HepG2 (cell line): ENCODE measurements around the gene SLC22A14. TPM values are rescaled to one million over a fixed set of nuclear protein-coding genes. Genes with fewer than 3 reads are reported as not detected.

Experiments used
- ATAC-seq: fragments of 200-7000 bp; cut with Tn5 transposase; 3 replicates; pipeline ENCODE4 v1.9.1; 2020; ENCODE audit warnings: mild to moderate bottlenecking, moderate library complexity
- BruUV-seq: library from RNA; stranded (reverse); fragments of 400-500 nt; replicated peaks from 2 replicates; lab custom pipeline; 2021; lab: Mats Ljungman, UMichigan
- CTCF ChIA-PET: fragments of 300-600 bp; formaldehyde crosslinking; extraction: SDS; loops from one replicate; lab custom pipeline; 2021; ENCODE audit warnings: low total read pairs, inconsistent platforms, low intra/inter-chr PET ratio; lab: Yijun Ruan, JAX
- POLR2A ChIA-PET: fragments of 350-600 bp; sonication (Branson Sonifier 250); formaldehyde crosslinking; loops from one replicate; lab custom pipeline; 2020; ENCODE audit warnings: antibody characterized with exemption, inconsistent platforms; lab: Yijun Ruan, JAX
- DNase-seq: peaks from one replicate; pipeline ENCODE4 v3.0.0-alpha.2; 2015; ENCODE audit warnings: low spot score
- FAIRE-seq: peaks from 3 replicates; lab custom pipeline; 2011; peaks lifted over from hg19 to GRCh38; lab: Jason Lieb, UNC
- H2AFZ ChIP-seq: one replicate; pipeline ENCODE4 v1.6.1; 2011; ENCODE audit warnings: low read length, inconsistent platforms
- H3K27ac ChIP-seq: fragments of 300-600 bp; 3 replicates; pipeline ENCODE4 v1.8.0; 2011; ENCODE audit warnings: mixed run types, mild to moderate bottlenecking, mixed read lengths, low read length, inconsistent platforms; ENCODE audit not compliant: insufficient read depth; ENCODE audit errors: extremely low read length
- H3K27me3 ChIP-seq, 2 experiments: fragments of 200-600 bp in 1 of 2; 2 replicates in 1 of 2; 3 replicates in 1 of 2; pipeline versions ENCODE4 v1.6.0 to v1.8.0; 2011; ENCODE audit warnings: low read length in 2 of 2, mild to moderate bottlenecking in 2 of 2, moderate library complexity in 2 of 2, inconsistent platforms in 1 of 2; ENCODE audit not compliant: insufficient read depth in 2 of 2, control insufficient read depth in 1 of 2
- H3K36me3 ChIP-seq, 2 experiments: fragments of 200-600 bp in 1 of 2; replicated peaks in 1 of 2; 2 replicates in 1 of 2; 3 replicates in 1 of 2; pipeline versions ENCODE4 v1.5.1 to v1.8.0; 2011; ENCODE audit warnings: low read length in 2 of 2, inconsistent platforms in 1 of 2; ENCODE audit not compliant: insufficient read depth in 2 of 2, control insufficient read depth in 1 of 2
- H3K4me1 ChIP-seq: 2 replicates; pipeline ENCODE4 v1.5.1; 2012; ENCODE audit warnings: low read length, inconsistent platforms; ENCODE audit not compliant: insufficient read depth
- H3K4me2 ChIP-seq: 2 replicates; pipeline ENCODE4 v1.6.0; 2011; ENCODE audit warnings: low read depth, low read length, inconsistent platforms
- H3K4me3 ChIP-seq, 3 experiments: fragments of 200-600 bp in 1 of 3; sonication (generic), shearing (Covaris generic) in 1 of 3; replicated peaks in 1 of 3; 2 replicates each; pipeline ENCODE4 v1.5.1; 2011 to 2016; ENCODE audit warnings: low read length in 3 of 3, inconsistent platforms in 2 of 3, low read depth in 2 of 3, mild to moderate bottlenecking in 2 of 3, control low read depth in 1 of 3, mixed read lengths in 1 of 3; ENCODE audit not compliant: insufficient read depth in 1 of 3
- H3K79me2 ChIP-seq: one replicate; pipeline ENCODE4 v1.6.1; 2011; ENCODE audit warnings: low read length, inconsistent platforms; ENCODE audit not compliant: insufficient read depth
- H3K9ac ChIP-seq: 2 replicates; pipeline ENCODE4 v1.6.0; 2011; ENCODE audit warnings: mild to moderate bottlenecking, low read depth, low read length, inconsistent platforms; ENCODE audit not compliant: insufficient read depth
- H3K9me3 ChIP-seq: 2 replicates; pipeline ENCODE4 v1.5.1; 2012; ENCODE audit warnings: mild to moderate bottlenecking, low read length
- H4K20me1 ChIP-seq: 2 replicates; pipeline ENCODE4 v1.6.0; 2011; ENCODE audit warnings: inconsistent platforms, mild to moderate bottlenecking, low read length, moderate library complexity; ENCODE audit not compliant: insufficient read depth
- AHR ChIP-seq: IDR thresholded peaks from 2 replicates; pipeline ENCODE4 v1.6.1; 2018; ENCODE audit warnings: missing genetic modification reagents, missing compliant biosample characterization
- ATF1 ChIP-seq: IDR thresholded peaks from 2 replicates; pipeline ENCODE4 v1.6.1; 2016; ENCODE audit warnings: mild to moderate bottlenecking, control low read depth
- EEA1 ChIP-seq: sonication (generic); formaldehyde crosslinking; IDR thresholded peaks from 2 replicates; pipeline ENCODE4 v1.5.1; 2020; ENCODE audit warnings: mild to moderate bottlenecking, missing genetic modification reagents, borderline replicate concordance
- MIER3 ChIP-seq: IDR thresholded peaks from 2 replicates; pipeline ENCODE4 v1.6.1; 2016; ENCODE audit warnings: missing compliant biosample characterization, borderline replicate concordance
- RBM39 ChIP-seq: fragments of 200-400 bp; formaldehyde crosslinking; IDR thresholded peaks from one replicate; pipeline ENCODE4 v1.6.1; 2018; ENCODE audit warnings: antibody characterized with exemption, mild to moderate bottlenecking, low read depth, low read length; ENCODE audit not compliant: poor library complexity, severe bottlenecking
- SKI ChIP-seq: fragments of 450-650 bp; IDR thresholded peaks from one replicate; pipeline ENCODE4 v1.6.1; 2018; ENCODE audit warnings: mild to moderate bottlenecking; ENCODE audit not compliant: partially characterized antibody
- SRSF4 ChIP-seq: fragments of 200-400 bp; formaldehyde crosslinking; IDR thresholded peaks from one replicate; pipeline ENCODE4 v1.6.1; 2018; ENCODE audit warnings: mild to moderate bottlenecking, low read depth, low read length, moderate library complexity; ENCODE audit not compliant: poor library complexity, severe bottlenecking
- UBTF ChIP-seq: sonication (generic); formaldehyde crosslinking; IDR thresholded peaks from 2 replicates; pipeline ENCODE4 v1.4.0; 2020; ENCODE audit warnings: mild to moderate bottlenecking, missing genetic modification reagents
- ZNF570 ChIP-seq: sonication (generic); formaldehyde crosslinking; IDR thresholded peaks from 2 replicates; pipeline ENCODE4 v1.4.0; 2020; ENCODE audit warnings: mild to moderate bottlenecking, missing genetic modification reagents, borderline replicate concordance
- ZSCAN25 ChIP-seq: sonication (generic); formaldehyde crosslinking; IDR thresholded peaks from 2 replicates; pipeline ENCODE4 v1.8.0; 2022; ENCODE audit warnings: mild to moderate bottlenecking, missing genetic modification reagents
- ZZZ3 ChIP-seq: sonication (generic); formaldehyde crosslinking; IDR thresholded peaks from 2 replicates; pipeline ENCODE4 v1.4.0; 2020; ENCODE audit warnings: missing genetic modification reagents, mild to moderate bottlenecking, borderline replicate concordance
- WGBS: methylation state at CpG from one replicate; pipeline ENCODE4 v1.1.6; 2017; ENCODE audit warnings: low lambda C conversion rate; 5-methylcytosine and 5-hydroxymethylcytosine counted together
- in situ Hi-C: cut with HindIII; loops from 2 replicates; pipeline ENCODE4 v1.10.0; 2017; ENCODE audit warnings: low pct_unique_long_range_greater_than_20kb; ENCODE audit not compliant: extremely low pct_ligation_motif_present
- intact Hi-C: fragments of 100-400 bp; cut with micrococcal nuclease; formaldehyde crosslinking; loops from one replicate; pipeline ENCODE4 v1.10.0; 2022; ENCODE audit not compliant: unreplicated experiment
- polyA plus RNA-seq, 8 experiments: library from polyadenylated mRNA; depleted of rRNA in 3 of 8; stranded (reverse) in 7 of 8; unstranded in 1 of 8; fragments of >200 nt; fragmentation: Illumina TruSeq in 4 of 8; extraction: Trizol in 4 of 8; gene quantifications; 2 replicates each; pipeline versions ENCODE4 v1.2.1 to v1.2.3, GENCODE V29; 2011 to 2016; ENCODE audit warnings: low read depth in 4 of 8, missing spikeins in 1 of 8, mixed read lengths in 1 of 8; ENCODE audit not compliant: insufficient read depth in 1 of 8
- total RNA-seq, 5 experiments: library from RNA; depleted of rRNA; stranded (reverse); fragments of >200 nt; fragmentation: Illumina TruSeq; extraction: Trizol; gene quantifications; 2 replicates each; pipeline ENCODE4 v1.2.3, GENCODE V29; 2016; ENCODE audit warnings: low read depth in 1 of 5

Gene SLC22A14
- total and polyA plus RNA-seq, 2 of the 13 experiments (the other 11 are each of a cell fraction or from before 2014, with no cell fraction given): 0.03 TPM; not detected in 1

GRCh38 chr3:38250198-38250597, 31.9 kb upstream of the SLC22A14 start (continued):
- TF ChIP-seq SRSF4 (no peak), ZNF570 (CRISPR knock-in tag) (no peak), UBTF (CRISPR knock-in tag) (no peak), ZZZ3 (CRISPR knock-in tag) (no peak), AHR (no peak), SKI (peak; percentile 43)

GRCh38 chr3:38251197-38251596, 30.9 kb upstream of the SLC22A14 start:
- 97% methylated on average over 3 of the region's 4 CpGs for WGBS
- H3K9ac ChIP-seq: no peak overlapping the region
- H3K27ac ChIP-seq: no peak overlapping the region
- no peaks in the 10 kb centered on the region for H3K9me3 ChIP-seq
- peaks cover 21 to 69% of the 10 kb centered on the region in 2 experiments for H3K36me3 ChIP-seq
- DNase-seq: no peak
- in situ Hi-C loops: no loop called here
- H3K27me3 ChIP-seq: no peaks in the 10 kb centered on the region; a peak in 1 of 5 replicates
- FAIRE-seq: no peak
- no peak overlapping the region for H3K4me3 ChIP-seq
- TF ChIP-seq MIER3 (CRISPR knock-in tag) (no peak), RBM39 (no peak), EEA1 (no peak), ATF1 (CRISPR knock-in tag) (no peak), ZSCAN25 (CRISPR knock-in tag) (no peak)
- no peak overlapping the region for H2AFZ ChIP-seq
- H3K4me1 ChIP-seq: peaks cover 22% of the 10 kb centered on the region
- ChIA-PET CTCF (no interaction called here), POLR2A (no interaction called here)
- no peak for ATAC-seq
- no TSS peak for BruUV-seq
- H4K20me1 ChIP-seq: 0 out of 2 replicates have a peak, but pooled peaks cover 2% of the 10 kb centered on the region
- intact Hi-C loops: no loop called here
- H3K79me2 ChIP-seq: no peaks in the 10 kb centered on the region
- no peak overlapping the region for H3K4me2 ChIP-seq
